Measurements from ENCODE around the gene TGIF1. TPM values are rescaled to one million over a fixed set of nuclear protein-coding genes. Genes with fewer than 3 reads are reported as not detected.

Gene TGIF1
- total and polyA plus RNA-seq, 2 of the 4 experiments (the other 2 are of a cell fraction): 62.1 to 118 TPM

DNA sequence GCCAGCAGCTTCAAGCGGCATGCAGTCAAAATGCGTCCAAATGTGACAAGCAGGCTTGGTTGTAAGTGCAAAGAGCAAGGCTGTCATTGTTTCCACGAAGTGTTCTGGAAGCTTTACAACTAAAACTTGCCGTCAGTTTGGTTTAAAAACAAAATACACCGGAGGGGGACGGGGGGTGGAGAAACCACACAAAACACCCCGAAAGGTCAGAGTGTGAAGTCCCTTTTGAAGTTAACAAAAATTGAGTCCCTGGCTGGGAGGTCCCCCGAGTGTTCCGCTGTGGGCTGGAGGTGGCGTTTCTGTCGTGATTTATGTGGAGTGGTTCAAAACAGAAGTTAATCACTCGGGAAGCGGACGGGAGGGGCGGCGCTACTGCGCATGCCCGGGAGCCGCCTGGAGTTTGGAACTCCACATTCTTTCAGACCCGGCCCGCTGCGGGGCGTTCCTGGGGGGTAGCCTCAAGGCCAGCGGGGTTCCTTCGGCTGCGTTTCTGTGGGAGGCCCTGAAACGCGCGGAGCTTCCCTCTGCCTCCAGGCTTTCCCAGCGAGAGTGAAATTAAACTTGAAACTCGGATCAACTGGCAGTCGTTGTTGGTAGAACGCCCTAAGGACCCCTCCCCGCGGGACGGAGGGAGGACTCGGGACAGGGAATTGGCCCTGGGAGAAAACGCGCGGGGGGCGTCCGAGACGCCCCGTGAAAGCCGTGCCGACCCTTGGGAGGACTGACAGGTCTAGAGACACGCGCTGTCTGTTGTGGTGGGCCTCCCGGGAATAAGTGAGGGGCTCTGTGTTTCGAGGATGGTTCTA is 1.4 kb downstream of the TGIF1 start:
- peak overlapping the region; percentile 93 for H4K91ac ChIP-seq (ENCODE audit: insufficient read depth, low read depth, low read length)
- H3K9me1 ChIP-seq (ENCODE audit: insufficient read depth, low read length): peaks cover 5% of the 10 kb centered on the region
- ChIA-PET CTCF (interaction anchor here (3.7 kb wide), 1 partner anchor 143 kb away, joined by 33 read pairs; no protein-coding TSS in a partner anchor), POLR2A (ENCODE audit: unreplicated experiment) (interaction anchor here (0.6 to 3.4 kb wide), 5 partner anchors 143 to 213 kb away, joined by 4 to 22 read pairs (median 5); no protein-coding TSS in a partner anchor)
- peaks cover 4% of the 10 kb centered on the region for H3K36me3 ChIP-seq (ENCODE audit: control insufficient read depth, insufficient read depth, low read length)
- ATAC-seq (ENCODE audit: low read depth) (peak; percentile 5), DNase-seq (peak; percentile 89)
- H2AFZ ChIP-seq (replicated peaks; ENCODE audit: low read length, poor library complexity): peak overlapping the region; percentile 63
- peaks cover 6% of the 10 kb centered on the region for H3K4me1 ChIP-seq (ENCODE audit: control insufficient read depth, insufficient read depth, low read length)
- no peak overlapping the region; the same call in 2 of the 3 replicates for H2BK15ac ChIP-seq (ENCODE audit: low read depth, low read length)
- TF ChIP-seq POLR2A (IDR thresholded peaks at IDR 0.05; ENCODE audit: low read depth, low read length): peak; percentile 93
- TF ChIP-seq FOS (IDR thresholded peaks at IDR 0.05; ENCODE audit: low read depth, low read length): no peak
- no peak for TF ChIP-seq RCOR1 (IDR thresholded peaks at IDR 0.05; ENCODE audit: insufficient replicate concordance, low read length)
- peak; percentile 55; the same call in 1 of the 2 replicates for TF ChIP-seq MAZ (IDR thresholded peaks at IDR 0.05; ENCODE audit: borderline replicate concordance, low read depth, low read length)
- no peak for TF ChIP-seq NFE2L2 (IDR thresholded peaks at IDR 0.05; ENCODE audit: low read depth, low read length)
- TF ChIP-seq MAFK (IDR thresholded peaks at IDR 0.05; ENCODE audit: low read depth, low read length): no peak
- H3K56ac ChIP-seq (ENCODE audit: extremely low read depth, insufficient read depth, low read length): peak overlapping the region; percentile 97
- peak overlapping the region; percentile 95 for H3K27ac ChIP-seq (ENCODE audit: insufficient read depth, low read length)
- peak overlapping the region; percentile 96 for H2AK9ac ChIP-seq (replicated peaks; ENCODE audit: low read depth, low read length, poor library complexity)
- peaks cover 3 to 12% of the 10 kb centered on the region in 2 experiments; a peak in 3 of 4 replicates for H3K79me1 ChIP-seq (ENCODE audit: low read depth in 1 of 2, low read length in 2 of 2)
- H3K4ac ChIP-seq (ENCODE audit: low read depth, low read length): peak overlapping the region; percentile 95
- H2BK5ac ChIP-seq (ENCODE audit: low read depth, low read length, poor library complexity, severe bottlenecking): peak overlapping the region; percentile 93
- peak overlapping the region; percentile 95 for H3K14ac ChIP-seq (replicated peaks; ENCODE audit: low read depth, low read length)
- peak overlapping the region; percentile 88 for H3K23ac ChIP-seq (ENCODE audit: low read depth, low read length)
- H2AK5ac ChIP-seq (ENCODE audit: low read depth, low read length): peak overlapping the region; percentile 61
- peak overlapping the region; percentile 86 for H4K5ac ChIP-seq (ENCODE audit: low read depth, low read length)
- in situ Hi-C loops (cut with MboI; ENCODE audit: low sequenced_read_pairs) (loop anchor here (5.0 kb wide), 3 partner anchors 146 to 216 kb away; no protein-coding TSS in a partner anchor), intact Hi-C loops (cut with micrococcal nuclease) (loop anchor here (5.0 to 10.0 kb wide), 5 partner anchors 189 to 546 kb away; partner anchors contain the start of gene MYL12B), dilution Hi-C loops (cut with HindIII; ENCODE audit: low sequenced_read_pairs, unreplicated experiment) (no loop called here)
- no peaks in the 10 kb centered on the region for H3K9me3 ChIP-seq (ENCODE audit: control insufficient read depth, insufficient read depth, low read length)
- H2BK120ac ChIP-seq (ENCODE audit: low read depth, low read length): peak overlapping the region; percentile 53
- H3K4me2 ChIP-seq (ENCODE audit: low read depth, low read length): peak overlapping the region; percentile 85
- H4K8ac ChIP-seq (ENCODE audit: low read depth in 2 of 2, low read length in 2 of 2): peak overlapping the region; percentile 85 to 97
- peak overlapping the region; percentile 98 for H3K9ac ChIP-seq (ENCODE audit: low read depth, low read length)
- H3K4me3 ChIP-seq (ENCODE audit: insufficient read depth, low read depth, low read length): peak overlapping the region; percentile 85
- peak overlapping the region; percentile 92 for H3K18ac ChIP-seq (ENCODE audit: low read depth, low read length)
- no TSS peak for BruUV-seq (replicated peaks)
- H3K27me3 ChIP-seq (ENCODE audit: control insufficient read depth, insufficient read depth, low read length): no peaks in the 10 kb centered on the region
- H4K20me1 ChIP-seq (ENCODE audit: insufficient read depth, low read length): peaks cover 22% of the 10 kb centered on the region
- peak overlapping the region; percentile 32 for H2BK20ac ChIP-seq (ENCODE audit: low read depth, low read length)
- 0% methylated on average over 19 of the region's 50 CpGs; no CpG with 5 or more reads in 1 of the 2 experiments for WGBS, 2 experiments (ENCODE audit: extremely low coverage in 2 of 2, insufficient read length in 1 of 2)

Measured in IMR-90 (cell line).